Naive thymus-derived CD4-positive, alpha-beta T cell (primary cell): ENCODE data around the gene ARHGEF19. TPM values are rescaled to one million over a fixed set of nuclear protein-coding genes. Genes with fewer than 3 reads are reported as not detected.

Experiments used
- ATAC-seq: fragments of 150-1000 bp; cut with Tn5 transposase; 2 replicates; pipeline ENCODE4 v1.10.0; 2021; ENCODE audit warnings: mild to moderate bottlenecking, moderate library complexity
- CTCF ChIA-PET: fragments of 350-600 bp; sonication (Branson Sonifier 250); formaldehyde crosslinking; loops from one replicate; lab custom pipeline; 2021; ENCODE audit warnings: antibody characterized with exemption; lab: Charles Lee
- POLR2A ChIA-PET: fragments of 350-600 bp; sonication (Branson Sonifier 250); formaldehyde crosslinking; loops from one replicate; lab custom pipeline; 2021; ENCODE audit warnings: antibody characterized with exemption, inconsistent platforms; lab: Charles Lee
- DNase-seq, 9 donors: peaks; one replicate each; pipeline versions ENCODE4 v3.0.0 to v3.0.0-alpha.2; 2020 to 2022; ENCODE audit warnings: mixed read lengths in 1 of 9
- H3K27ac ChIP-seq: one replicate; pipeline ENCODE4 v1.7.0; 2013; ENCODE audit warnings: mild to moderate bottlenecking, low read depth, low read length, moderate library complexity
- H3K27me3 ChIP-seq, 2 donors: one replicate each; pipeline ENCODE4 v1.7.0; 2013; ENCODE audit warnings: low read length in 2 of 2, mild to moderate bottlenecking in 2 of 2, moderate library complexity in 2 of 2; ENCODE audit not compliant: control insufficient read depth in 2 of 2, insufficient read depth in 2 of 2
- H3K36me3 ChIP-seq, 3 experiments: 1 replicate in 2 of 3; 2 replicates in 1 of 3; pipeline ENCODE4 v1.7.0; 2013; ENCODE audit warnings: low read length in 3 of 3, mild to moderate bottlenecking in 3 of 3, moderate library complexity in 1 of 3; ENCODE audit not compliant: insufficient read depth in 3 of 3, control insufficient read depth in 2 of 3
- H3K4me1 ChIP-seq, 2 donors: one replicate each; pipeline ENCODE4 v1.7.0; 2013; ENCODE audit warnings: low read length in 2 of 2, mild to moderate bottlenecking in 2 of 2, moderate library complexity in 1 of 2; ENCODE audit not compliant: control insufficient read depth in 2 of 2, insufficient read depth in 2 of 2
- H3K4me3 ChIP-seq: 2 replicates; pipeline ENCODE4 v1.7.0; 2013; ENCODE audit warnings: mild to moderate bottlenecking, low read length
- H3K9me3 ChIP-seq, 3 experiments: 1 replicate in 2 of 3; 2 replicates in 1 of 3; pipeline ENCODE4 v1.7.0; 2013; ENCODE audit warnings: low read length in 3 of 3; ENCODE audit not compliant: control insufficient read depth in 2 of 3
- H3K27ac Mint-ChIP-seq, 9 donors: one replicate each; pipeline ENCODE4 v1.8.0; 2020 to 2022; ENCODE audit warnings: mixed read lengths in 9 of 9, mild to moderate bottlenecking in 8 of 9, moderate library complexity in 5 of 9, inconsistent platforms in 2 of 9
- H3K27me3 Mint-ChIP-seq, 5 donors: one replicate each; pipeline ENCODE4 v1.8.0; 2021 to 2022; ENCODE audit warnings: mixed read lengths in 5 of 5, mild to moderate bottlenecking in 1 of 5
- H3K36me3 Mint-ChIP-seq, 5 donors: one replicate each; pipeline ENCODE4 v1.8.0; 2020 to 2022; ENCODE audit warnings: mixed read lengths in 5 of 5, mild to moderate bottlenecking in 3 of 5, inconsistent platforms in 1 of 5
- H3K4me1 Mint-ChIP-seq, 7 donors: one replicate each; pipeline ENCODE4 v1.8.0; 2020 to 2022; ENCODE audit warnings: mixed read lengths in 7 of 7, mild to moderate bottlenecking in 3 of 7, inconsistent platforms in 1 of 7
- H3K4me3 Mint-ChIP-seq, 10 donors: one replicate each; pipeline ENCODE4 v1.8.0; 2020 to 2022; ENCODE audit warnings: mild to moderate bottlenecking in 10 of 10, mixed read lengths in 10 of 10, moderate library complexity in 6 of 10, inconsistent platforms in 2 of 10
- H3K9me3 Mint-ChIP-seq, 11 donors: one replicate each; pipeline ENCODE4 v1.8.0; 2020 to 2022; ENCODE audit warnings: mixed read lengths in 11 of 11, mild to moderate bottlenecking in 4 of 11, inconsistent platforms in 1 of 11, moderate library complexity in 1 of 11
- intact Hi-C, 2 donors: fragments of 100-400 bp; cut with micrococcal nuclease; formaldehyde crosslinking; loops; one replicate each; pipeline ENCODE4 v1.15.1; 2023
- polyA plus RNA-seq, 2 donors: library from polyadenylated mRNA; unstranded; fragments of 300-500 nt; fragmentation: Illumina TruSeq; gene quantifications; one replicate each; pipeline ENCODE4 v1.2.3, GENCODE V29; 2021
- total RNA-seq, 6 experiments: library from RNA in 5 of 6; stranded (reverse) in 5 of 6; gene quantifications; 1 replicate in 5 of 6; 2 replicates in 1 of 6; pipeline ENCODE4 v1.2.3 and lab custom pipeline; 2021 to 2026

Gene ARHGEF19
- total and polyA plus RNA-seq, 7 experiments from 2014 or later: 5.1 to 12.4 (median 9.1) TPM

DNA sequence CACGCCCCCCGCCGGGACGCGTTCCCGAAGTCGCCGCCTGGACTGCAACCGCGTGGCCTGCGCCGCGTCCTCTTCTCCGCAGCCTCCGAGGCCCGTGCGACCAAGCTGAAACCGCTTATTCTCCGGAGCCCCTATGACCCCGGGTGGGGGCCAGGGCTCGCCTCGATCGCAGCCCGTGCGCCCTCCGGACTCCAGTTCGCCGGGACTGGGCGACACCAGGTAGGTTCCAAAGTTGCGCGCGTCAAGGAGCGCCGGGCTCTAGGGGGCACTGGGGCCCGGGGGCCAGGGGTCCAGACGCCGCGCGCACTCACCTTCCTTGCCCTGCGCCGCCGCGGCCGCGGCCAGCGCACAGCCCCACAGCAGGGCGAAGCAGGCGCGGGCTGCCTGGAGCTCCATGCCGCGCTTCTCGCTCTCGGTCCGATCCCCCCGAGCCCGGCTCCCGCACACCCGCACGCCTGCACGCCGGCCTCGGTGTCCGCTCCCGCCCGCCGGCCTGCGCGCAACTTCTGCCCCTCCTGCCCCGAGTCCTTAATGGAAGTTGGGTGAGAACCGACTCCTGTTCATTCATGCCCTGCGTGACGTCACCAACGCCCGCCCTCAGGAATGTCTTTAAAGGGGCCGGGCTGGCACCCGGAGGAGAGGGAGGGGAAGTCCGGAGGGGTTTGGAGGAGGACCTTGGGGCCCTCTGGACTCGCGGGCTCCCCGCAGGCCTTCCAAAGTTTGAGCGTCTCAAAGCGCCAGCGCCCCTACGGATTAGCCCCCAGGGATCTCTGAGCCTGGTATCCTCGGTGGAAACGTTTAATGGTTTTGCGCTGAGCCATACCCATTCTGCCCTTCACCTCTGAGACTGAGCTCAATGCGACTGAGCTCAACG, 56.7 kb downstream of the ARHGEF19 start, which contains the start of gene EPHA2:
Gene EPHA2, minus strand, starts transcription at position 533 of the 874 bp plus-strand sequence. Its CDS starts 137 bp downstream, at position 396.
- peak within 1 kb of the TSS; percentile 33 to 86 (median 73) for H3K4me3 Mint-ChIP-seq
- no peaks in the 10 kb centered on the region for H3K27me3 ChIP-seq
- H3K36me3 Mint-ChIP-seq: no peaks in the 10 kb centered on the region
- peaks cover 27 to 80% (median 55%) of the 10 kb centered on the region in 7 donors for H3K4me1 Mint-ChIP-seq
- ATAC-seq (peak; percentile 20), DNase-seq (no peak)
- no peak within 1 kb of the TSS for H3K27ac ChIP-seq
- no peaks in the 10 kb centered on the region for H3K36me3 ChIP-seq
- intact Hi-C loops: loop anchor here in 1 of 2 donors (2.0 kb wide), 1 partner anchor 77 kb away; no protein-coding TSS in a partner anchor
- peaks cover 24 to 38% of the 10 kb centered on the region in 2 donors for H3K4me1 ChIP-seq
- H3K27ac Mint-ChIP-seq: peak within 1 kb of the TSS in 6 of 9 donors; percentile 46 to 93 (median 70)
- peaks cover 0 to 61% (median 3%) of the 10 kb centered on the region in 5 donors for H3K27me3 Mint-ChIP-seq
- POLR2A ChIA-PET: interaction anchor here (0.6 to 1.4 kb wide), 3 partner anchors 13 to 340 kb away, joined by 3 to 5 read pairs (median 4); no protein-coding TSS in a partner anchor
- peak within 1 kb of the TSS; percentile 51 for H3K4me3 ChIP-seq
- H3K9me3 ChIP-seq: no peaks in the 10 kb centered on the region
- CTCF ChIA-PET: interaction anchor here (0.8 to 1.1 kb wide), 3 partner anchors 31 to 77 kb away, joined by 4 to 8 read pairs (median 5); no protein-coding TSS in a partner anchor
- no peaks in the 10 kb centered on the region for H3K9me3 Mint-ChIP-seq

DNA sequence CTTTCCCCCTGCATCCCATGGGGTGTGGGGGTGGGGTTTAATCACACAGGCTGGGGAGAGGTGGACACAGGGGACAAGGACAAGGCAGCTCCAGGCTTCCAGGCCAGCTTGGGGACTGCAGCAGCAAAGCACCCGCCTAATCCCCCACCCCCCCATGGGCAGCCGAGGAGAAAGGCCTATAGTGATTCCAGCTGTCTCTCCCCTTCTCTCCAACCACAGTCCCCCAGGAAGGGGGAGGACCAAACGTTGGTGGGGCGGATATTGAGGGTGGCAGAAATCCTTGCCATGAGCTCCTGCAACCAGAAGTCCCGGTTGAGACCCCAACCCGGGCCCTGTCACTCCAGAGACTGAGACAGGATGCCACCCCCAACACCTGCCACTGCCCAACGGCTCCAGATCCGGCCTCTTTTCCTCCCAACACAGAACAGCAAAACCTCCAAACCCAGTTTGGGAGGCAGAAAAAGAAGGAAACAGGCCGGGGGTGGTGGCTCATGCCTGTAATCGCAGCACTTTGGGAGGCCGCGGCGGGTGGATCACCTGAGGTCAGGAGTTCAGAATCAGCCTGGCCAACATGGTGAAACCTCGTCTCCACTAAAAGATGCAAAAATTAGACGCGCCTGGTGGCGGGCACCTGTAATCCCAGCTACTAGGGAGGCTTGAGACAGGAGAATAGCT, 58.3 kb downstream of the ARHGEF19 start:
- peak overlapping the region; percentile 23 to 86 (median 67) for H3K4me3 Mint-ChIP-seq

DNA sequence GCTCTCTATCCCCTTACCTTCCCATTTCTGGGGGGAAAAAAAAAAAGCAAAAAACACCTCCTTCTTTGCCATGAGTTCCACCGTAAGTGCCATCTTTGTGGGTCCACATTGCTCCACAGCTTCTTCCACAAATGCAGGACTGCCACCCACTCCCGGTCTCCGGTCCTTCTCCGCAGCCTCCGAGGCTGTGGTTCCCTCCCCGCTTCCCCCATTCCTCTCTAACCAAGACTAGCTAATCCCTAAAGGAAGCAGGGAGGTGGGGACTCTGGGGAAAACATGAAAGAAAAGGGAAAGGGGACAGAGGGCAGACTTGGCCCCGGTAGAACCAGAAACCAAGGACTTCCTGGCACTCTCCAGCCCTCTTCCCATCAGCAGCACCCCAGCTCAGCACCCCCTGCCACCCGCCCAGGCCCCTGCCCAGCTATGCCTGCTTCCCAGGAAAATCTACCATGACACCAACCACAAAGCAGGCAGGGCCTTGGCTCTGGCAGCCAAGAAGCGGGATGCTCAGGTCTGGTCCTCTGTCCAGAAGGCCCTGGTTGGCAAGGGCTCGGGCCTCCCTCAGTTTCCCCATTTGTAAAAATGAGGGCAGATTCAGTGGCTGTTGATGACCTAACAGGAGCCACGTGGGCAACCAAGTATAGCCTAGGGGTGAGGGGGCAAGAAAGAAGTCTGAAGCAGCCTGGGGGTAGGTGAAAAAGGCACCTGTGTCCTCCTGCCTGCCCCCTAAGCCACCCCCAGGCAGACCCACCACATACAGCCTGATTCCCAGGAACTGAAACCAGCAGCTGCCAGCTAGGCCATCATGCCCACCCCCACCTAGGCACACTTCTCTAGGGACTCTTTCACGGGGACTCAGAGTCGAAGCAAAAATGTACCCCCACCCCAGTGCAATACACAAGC, 59.1 kb downstream of the ARHGEF19 start:
- H3K4me1 ChIP-seq: peaks cover 24 to 37% of the 10 kb centered on the region in 2 donors
- H3K27ac ChIP-seq: no peak overlapping the region
- Mint-ChIP-seq H3K9me3 (no peaks in the 10 kb centered on the region), H3K4me3 (peak overlapping the region in 4 of 10 donors; percentile 17 to 68 (median 46)), H3K27me3 (peaks cover 0 to 54% (median 3%) of the 10 kb centered on the region in 5 donors), H3K27ac (no peak overlapping the region), H3K36me3 (peaks cover 0 to under 1% (median 0%) of the 10 kb centered on the region in 5 donors), H3K4me1 (peaks cover 24 to 56% (median 41%) of the 10 kb centered on the region in 7 donors)
- H3K9me3 ChIP-seq: no peaks in the 10 kb centered on the region
- DNase-seq: no peak
- H3K4me3 ChIP-seq: no peak overlapping the region
- intact Hi-C loops: no loop called here
- H3K27me3 ChIP-seq: no peaks in the 10 kb centered on the region
- no peaks in the 10 kb centered on the region for H3K36me3 ChIP-seq
- ChIA-PET CTCF (interaction anchor here (2.2 kb wide), 1 partner anchor 74 kb away, joined by 9 read pairs; no protein-coding TSS in a partner anchor), POLR2A (interaction anchor here (0.6 kb wide), 1 partner anchor 743 kb away, joined by 3 read pairs; no protein-coding TSS in a partner anchor)
- no peak for ATAC-seq

More for the DNA sequence above, 58.3 kb downstream of the ARHGEF19 start:
- Histone ChIP-seq H3K9me3 (no peaks in the 10 kb centered on the region), H3K27ac (no peak overlapping the region), H3K4me1 (peaks cover 24 to 38% of the 10 kb centered on the region in 2 donors), H3K36me3 (no peaks in the 10 kb centered on the region), H3K4me3 (peak overlapping the region; percentile 51), H3K27me3 (no peaks in the 10 kb centered on the region)
- DNase-seq (peak in 1 of 9 donors; percentile 9), ATAC-seq (no peak)
- Mint-ChIP-seq H3K4me1 (peaks cover 27 to 64% (median 47%) of the 10 kb centered on the region in 7 donors), H3K27ac (peak overlapping the region in 2 of 9 donors; percentile 9 to 43), H3K27me3 (peaks cover 0 to 56% (median 3%) of the 10 kb centered on the region in 5 donors), H3K36me3 (no peaks in the 10 kb centered on the region), H3K9me3 (no peaks in the 10 kb centered on the region)
- ChIA-PET POLR2A (interaction anchor here (0.6 to 1.1 kb wide), 3 partner anchors 10 to 47 kb away, joined by 3 to 9 read pairs (median 3); no protein-coding TSS in a partner anchor), CTCF (interaction anchor here (0.7 to 2.2 kb wide), 2 partner anchors 12 to 75 kb away, joined by 5 to 9 read pairs; no protein-coding TSS in a partner anchor)
- intact Hi-C loops: loop anchor here in 1 of 2 donors (2.0 kb wide), 1 partner anchor 75 kb away; no protein-coding TSS in a partner anchor

DNA sequence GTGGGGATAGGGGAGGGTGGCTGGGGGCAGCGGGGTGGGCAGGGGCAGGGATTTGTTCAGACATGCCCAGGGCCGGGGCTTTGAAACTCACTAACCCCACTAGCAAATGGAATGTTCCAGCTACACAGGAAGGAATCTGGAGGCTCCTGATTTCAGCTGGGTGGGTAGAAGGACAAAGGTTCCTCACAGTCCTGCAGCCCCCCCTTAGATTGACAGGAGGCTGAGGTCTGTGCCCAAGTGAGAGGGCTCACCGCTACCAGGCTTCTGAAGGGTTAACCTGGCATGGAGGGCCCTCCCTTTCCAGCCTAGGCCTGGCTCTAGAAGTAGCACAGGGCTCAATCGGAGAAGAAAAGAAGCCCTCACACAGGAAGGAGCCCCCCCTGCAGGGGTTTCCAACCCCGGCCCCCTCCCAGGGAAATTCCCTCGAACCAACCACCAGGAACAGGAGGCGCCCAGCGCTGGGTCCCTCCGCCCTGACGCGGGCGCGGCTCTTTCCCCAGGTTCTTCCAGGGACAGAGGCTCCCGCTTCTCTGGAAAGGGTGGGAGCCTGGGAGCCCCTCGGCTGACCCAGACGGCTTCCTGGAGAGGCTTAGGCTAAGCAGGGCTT, 59.9 kb downstream of the ARHGEF19 start:
- no peak overlapping the region for H3K4me3 ChIP-seq
- Mint-ChIP-seq H3K9me3 (no peaks in the 10 kb centered on the region), H3K4me3 (no peak overlapping the region), H3K36me3 (peaks cover 0 to 4% (median 0%) of the 10 kb centered on the region in 5 donors), H3K27ac (no peak overlapping the region), H3K27me3 (peaks cover 0 to 46% (median 3%) of the 10 kb centered on the region in 5 donors), H3K4me1 (peaks cover 16 to 49% (median 33%) of the 10 kb centered on the region in 7 donors)
- intact Hi-C loops: no loop called here
- H3K36me3 ChIP-seq: no peaks in the 10 kb centered on the region
- CTCF ChIA-PET: interaction anchor here (2.2 kb wide), 1 partner anchor 74 kb away, joined by 9 read pairs; no protein-coding TSS in a partner anchor
- DNase-seq (no peak), ATAC-seq (no peak)
- peaks cover 17 to 29% of the 10 kb centered on the region in 2 donors for H3K4me1 ChIP-seq
- H3K9me3 ChIP-seq: no peaks in the 10 kb centered on the region
- H3K27ac ChIP-seq: no peak overlapping the region
- POLR2A ChIA-PET: interaction anchor here (0.6 to 0.7 kb wide), 2 partner anchors 10 to 744 kb away, joined by 3 read pairs; no protein-coding TSS in a partner anchor
- H3K27me3 ChIP-seq: no peaks in the 10 kb centered on the region

DNA sequence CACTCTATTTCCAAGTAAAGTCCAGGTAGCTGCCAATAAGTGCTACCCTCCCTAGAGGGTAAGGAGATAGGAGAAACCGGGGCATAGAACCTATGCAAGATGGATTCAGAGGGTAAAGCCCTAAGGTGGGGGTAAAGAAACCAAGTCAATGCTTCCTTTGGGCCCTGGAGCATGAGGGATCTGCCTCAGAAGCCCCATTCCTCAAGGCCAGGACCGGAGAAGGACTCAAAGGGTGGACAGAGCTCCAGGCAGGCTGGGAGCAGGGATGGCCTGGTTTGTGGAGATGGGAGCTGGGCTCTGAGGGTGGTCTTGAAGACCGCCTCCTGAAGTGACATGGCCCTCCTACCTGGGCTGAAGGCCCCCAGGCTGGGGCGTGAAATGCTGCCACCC, 60.5 kb downstream of the ARHGEF19 start:
- intact Hi-C loops: no loop called here
- Histone ChIP-seq H3K27me3 (no peaks in the 10 kb centered on the region), H3K4me1 (peaks cover 11 to 23% of the 10 kb centered on the region in 2 donors), H3K9me3 (no peaks in the 10 kb centered on the region), H3K36me3 (no peaks in the 10 kb centered on the region), H3K4me3 (no peak overlapping the region), H3K27ac (no peak overlapping the region)
- no peak for DNase-seq
- H3K27me3 Mint-ChIP-seq: peaks cover 0 to 41% (median 3%) of the 10 kb centered on the region in 5 donors
- peaks cover 0 to 4% (median 0%) of the 10 kb centered on the region in 5 donors for H3K36me3 Mint-ChIP-seq
- ChIA-PET CTCF (interaction anchor here (1.2 to 1.4 kb wide), 2 partner anchors 11 to 71 kb away, joined by 4 read pairs; no protein-coding TSS in a partner anchor), POLR2A (interaction anchor here (0.7 kb wide), 1 partner anchor 10 kb away, joined by 3 read pairs; no protein-coding TSS in a partner anchor)
- H3K27ac Mint-ChIP-seq: peak overlapping the region in 4 of 9 donors; percentile 14 to 57 (median 33)
- H3K4me3 Mint-ChIP-seq: peak overlapping the region in 1 of 10 donors; percentile 34
- no peak for ATAC-seq
- peaks cover 10 to 43% (median 27%) of the 10 kb centered on the region in 7 donors for H3K4me1 Mint-ChIP-seq
- no peaks in the 10 kb centered on the region for H3K9me3 Mint-ChIP-seq
